Measurements from ENCODE around the gene C10orf90.
"Not testable (repeated sequence)": the region's sequence is repeated elsewhere in the genome, so short reads cannot be mapped to it uniquely, and the experiment has no call there.

The C10orf90 gene

DNA sequence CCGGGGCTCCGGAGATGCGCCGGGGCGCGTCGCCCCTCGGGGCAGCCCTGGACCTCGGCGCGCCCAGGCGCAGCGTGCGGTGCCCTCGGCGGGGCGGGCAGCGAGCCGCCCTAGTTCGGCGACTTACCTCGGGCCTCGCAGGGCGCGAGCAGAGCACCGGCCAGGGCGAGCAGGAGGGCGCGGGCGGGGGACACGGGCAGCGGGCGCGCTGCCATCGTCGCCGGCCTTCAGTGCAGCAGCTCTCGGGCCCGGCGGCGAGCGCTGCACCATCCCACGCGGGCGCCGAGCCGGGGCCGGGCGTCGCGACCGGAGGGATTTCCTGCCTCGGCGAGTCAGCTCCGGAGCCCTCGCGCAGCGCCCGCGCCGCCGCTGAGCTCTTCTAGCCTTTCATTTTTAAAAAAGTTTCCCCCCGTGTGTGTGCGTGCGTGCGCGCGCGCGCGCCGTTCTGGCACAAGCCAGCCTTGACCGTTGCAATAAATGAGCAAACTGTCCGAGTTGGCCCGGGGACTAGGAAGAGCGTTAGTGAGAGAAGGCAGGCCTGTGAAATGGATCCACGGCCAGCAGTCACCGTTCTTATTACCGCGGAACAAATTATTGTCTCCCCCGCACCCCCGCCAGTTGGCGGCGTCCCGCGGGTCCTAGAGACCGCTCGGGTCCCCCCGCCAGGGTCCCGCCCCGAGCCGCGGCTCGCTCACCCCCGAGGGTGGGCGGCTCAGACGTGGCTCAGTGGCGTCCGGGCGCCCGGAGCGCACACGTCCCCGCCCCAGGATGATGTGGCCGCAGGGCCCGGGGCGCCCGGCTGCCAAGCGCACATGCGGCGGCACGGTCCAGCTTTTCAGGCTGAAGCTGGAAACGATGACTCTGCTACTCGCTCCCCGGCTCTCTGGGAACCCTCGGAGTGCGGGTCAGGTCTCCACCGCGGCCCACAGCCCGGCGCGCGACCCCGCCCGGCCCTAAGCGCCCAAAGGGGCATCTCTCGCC, 282.3 kb downstream of the C10orf90 start, which contains the start of gene ADAM12:
TSS of gene ADAM12 (minus strand) at position 547 of the 981 bp plus-strand sequence. CDS start at position 215, 332 bp downstream.
- DNase-seq (ENCODE audit: low spot score) = peak; percentile 52

DNA sequence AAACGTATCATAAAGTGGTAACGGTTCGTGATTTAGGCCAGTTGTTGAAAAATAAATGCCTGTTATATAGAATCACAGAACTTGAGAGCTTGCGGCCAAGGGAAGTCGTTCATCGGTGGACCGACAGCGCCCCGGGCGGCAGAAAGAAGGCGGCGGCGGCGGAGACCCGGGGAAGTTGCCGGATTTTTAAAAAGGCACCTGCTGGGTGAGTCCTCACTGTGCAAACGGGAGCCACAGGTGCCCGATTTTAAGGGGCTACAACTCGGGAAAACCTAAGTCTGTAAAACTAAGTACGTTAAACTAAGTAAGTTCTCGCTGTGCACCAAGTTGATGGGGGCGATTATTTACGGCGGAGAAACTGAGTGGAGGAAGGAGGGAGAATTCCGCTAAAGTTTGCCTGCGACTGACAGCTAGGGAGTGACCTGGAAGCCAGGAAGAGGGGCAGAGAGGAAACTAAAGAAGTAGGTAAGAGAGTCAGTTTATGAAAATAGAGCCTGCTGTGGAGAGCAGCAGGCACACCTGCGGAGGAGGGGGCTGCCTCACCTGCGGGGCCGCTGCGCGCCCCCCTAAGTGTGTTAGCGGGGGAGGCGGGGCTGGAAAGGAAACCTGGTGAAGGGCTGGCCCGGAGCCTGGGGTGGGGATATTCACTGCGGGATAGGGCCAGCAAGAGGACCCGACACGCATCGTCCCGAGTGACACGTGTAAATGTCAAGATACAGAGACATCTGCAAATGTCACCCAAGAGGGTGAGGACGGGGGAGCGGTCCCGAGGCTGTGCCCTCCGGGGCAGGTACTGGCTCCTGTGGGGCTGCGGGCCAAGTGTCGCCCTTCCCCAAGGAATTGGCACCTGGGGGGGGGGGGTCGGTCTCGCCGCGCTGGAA, 283.2 kb downstream of the C10orf90 start:
- peak; percentile 69 for DNase-seq (ENCODE audit: low spot score)

DNA sequence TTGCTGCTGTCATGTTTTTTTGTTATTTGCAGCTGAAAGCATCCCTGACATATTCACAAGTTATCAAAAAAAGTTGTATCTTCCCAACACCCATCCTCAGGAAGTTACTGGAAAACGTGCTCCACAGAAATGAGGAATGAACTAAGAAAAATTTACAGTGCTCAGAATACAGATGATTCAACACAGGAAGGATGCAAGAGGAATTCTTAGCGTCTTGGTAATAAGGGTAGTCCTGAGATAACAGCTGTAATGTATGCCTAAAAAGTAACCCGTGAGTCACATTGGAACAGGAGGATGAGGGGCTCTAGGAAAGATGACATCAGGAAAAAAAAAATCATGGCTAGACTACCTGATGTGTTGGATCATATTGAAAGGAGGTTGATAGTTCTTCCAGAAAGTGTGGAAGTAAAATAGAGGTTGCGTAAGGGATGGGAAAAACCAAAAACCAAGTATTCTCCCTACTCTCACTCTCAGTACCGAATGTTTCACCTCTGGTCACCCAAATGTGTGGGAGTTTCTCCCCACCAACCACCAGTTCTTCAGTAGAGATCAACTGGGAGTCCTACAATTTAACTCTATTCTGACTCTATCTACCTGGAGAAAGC, 286.1 kb downstream of the C10orf90 start:
- DNase-seq (ENCODE audit: low spot score) = no peak

DNA sequence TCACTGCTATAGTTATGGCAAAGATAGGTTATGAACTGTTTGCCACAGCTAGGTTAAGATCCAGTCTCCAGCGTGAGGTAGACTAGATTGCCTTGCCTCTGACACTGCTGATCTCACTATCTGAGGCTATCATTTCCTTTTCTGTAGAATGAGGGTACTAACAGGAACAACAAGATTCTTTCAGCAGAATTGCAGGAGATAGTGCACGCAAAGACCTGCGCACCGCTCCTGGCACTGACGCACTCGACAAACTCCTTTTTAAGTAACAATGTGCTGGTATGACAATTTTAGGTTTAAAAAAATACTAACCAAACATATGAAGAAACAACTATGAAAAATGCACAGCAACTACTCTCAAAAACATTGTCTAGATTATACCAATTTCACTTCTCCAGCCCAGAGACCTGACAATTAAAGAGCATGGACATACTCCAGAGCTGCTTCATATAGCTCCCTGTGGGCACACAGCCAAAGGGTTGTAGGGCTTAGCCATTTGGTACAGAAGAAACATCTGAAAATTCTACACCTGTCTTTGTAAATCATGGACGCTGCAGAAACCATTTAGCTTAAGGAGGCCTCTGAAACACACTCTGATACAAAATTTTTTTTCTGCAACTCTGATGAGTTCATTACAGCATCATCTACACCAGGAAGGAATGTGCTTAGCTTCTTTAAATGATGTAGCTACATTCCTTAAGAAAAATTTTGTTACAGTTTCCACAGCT, 290.0 kb downstream of the C10orf90 start:
- DNase-seq (ENCODE audit: low spot score) = no peak

DNA sequence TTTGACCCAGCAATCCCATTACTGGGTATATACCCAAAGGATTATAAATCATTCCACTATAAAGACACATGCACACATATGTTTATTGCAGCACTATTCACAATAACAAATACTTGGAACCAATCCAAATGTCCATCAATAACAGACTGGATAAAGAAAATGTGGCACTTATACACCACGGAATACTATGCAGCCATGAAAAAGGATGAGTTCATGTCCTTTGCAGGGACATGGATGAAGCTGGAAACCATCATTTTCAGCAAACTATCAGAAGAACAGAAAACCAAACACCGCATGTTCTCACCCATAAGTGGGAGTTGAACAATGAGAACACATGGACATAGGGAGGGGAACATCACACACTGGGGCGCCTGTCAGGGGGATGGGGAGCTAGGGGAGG, 291.3 kb downstream of the C10orf90 start:
- not testable (repeated sequence) for DNase-seq (ENCODE audit: low spot score)

DNA sequence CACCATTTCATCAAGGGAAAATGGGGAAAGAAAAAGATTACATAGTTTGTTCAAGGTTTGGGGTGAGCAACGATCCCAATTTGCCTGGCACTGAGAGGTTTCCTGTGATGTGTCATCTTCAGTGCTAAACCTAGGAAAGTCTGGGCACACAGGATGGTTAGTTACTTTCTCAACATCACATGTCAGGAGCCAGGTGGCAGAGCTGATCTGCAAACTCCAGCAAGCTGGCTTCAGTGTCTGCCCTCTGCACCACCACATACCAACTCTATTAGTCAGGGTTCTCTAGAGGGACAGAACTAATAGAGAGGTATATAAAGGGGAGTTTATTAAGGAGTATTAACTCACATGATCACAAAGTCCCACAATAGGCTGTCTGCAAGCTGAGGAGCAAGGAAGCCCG, 293.5 kb downstream of the C10orf90 start:
- no peak for DNase-seq (ENCODE audit: low spot score)

DNA sequence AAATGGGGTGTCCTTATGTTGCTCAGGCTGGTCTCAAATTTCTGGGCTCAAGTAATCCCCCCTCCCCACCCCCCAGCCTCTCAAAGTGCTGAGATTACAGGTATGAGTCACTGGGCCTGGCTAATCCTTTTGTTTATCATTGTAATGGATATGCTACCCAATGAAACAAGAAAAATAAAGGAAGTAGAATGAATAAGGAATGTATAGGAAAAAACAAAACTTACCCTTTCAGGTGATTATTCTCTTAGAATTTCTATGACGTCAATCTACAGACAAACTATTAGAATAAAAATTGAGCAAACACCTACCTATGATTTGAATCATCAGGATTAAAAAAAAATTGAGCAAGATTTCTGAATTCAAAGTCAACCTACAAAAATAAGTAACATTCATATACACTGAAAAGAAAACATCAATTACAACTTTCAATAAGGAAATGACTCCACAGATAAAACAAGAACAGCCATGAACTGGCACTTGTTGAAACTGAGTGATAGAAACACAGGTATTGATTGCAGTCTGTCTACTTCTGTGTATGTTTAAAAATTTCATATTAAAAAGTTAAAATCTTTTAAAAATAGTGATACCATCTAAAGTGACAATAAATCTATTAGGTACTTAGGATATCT, 294.5 kb downstream of the C10orf90 start:
- no peak for DNase-seq (ENCODE audit: low spot score)

DNA sequence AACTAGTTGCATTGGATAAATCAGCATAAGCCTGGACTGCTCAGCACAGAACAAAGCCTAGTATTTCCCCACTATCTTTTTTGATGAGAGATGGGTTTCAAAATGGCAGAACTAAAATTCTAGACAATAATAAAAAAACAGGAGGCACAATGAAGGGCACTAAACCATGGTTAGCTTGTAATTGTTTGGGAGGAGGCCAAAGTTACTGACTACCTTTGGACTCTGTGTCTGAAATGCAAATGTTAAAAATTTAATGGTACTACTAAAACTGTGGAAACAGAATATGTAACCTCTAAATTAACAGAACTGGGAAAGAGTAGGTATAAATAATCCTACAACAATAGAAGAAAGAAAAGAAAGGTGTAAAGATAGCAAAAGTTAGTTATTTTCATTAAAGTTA, 295.2 kb downstream of the C10orf90 start:
- DNase-seq (ENCODE audit: low spot score) = no peak
